ENCODE data around the gene COP1. TPM values are rescaled to one million over a fixed set of nuclear protein-coding genes. Genes with fewer than 3 reads are reported as not detected.

The COP1 gene
- total RNA-seq, 1 donor from 2014 or later: 70.0 TPM

GRCh38 chr1:175976865-175977642 is 230.0 kb downstream of the COP1 start:
- Histone ChIP-seq H3K27me3 (ENCODE audit: control insufficient read depth, insufficient read depth, low read length) (no peaks in the 10 kb centered on the region), H3K36me3 (ENCODE audit: control insufficient read depth, insufficient read depth, low read length) (no peaks in the 10 kb centered on the region), H3K4me3 (ENCODE audit: low read depth, low read length) (no peak overlapping the region)
- DNase-seq (ENCODE audit: low read depth) (no peak), FAIRE-seq (no peak)
- TF ChIP-seq CTCF (IDR thresholded peaks at IDR 0.05; ENCODE audit: insufficient read depth, low read length, severe bottlenecking): no peak

- Histone ChIP-seq H3K4me3 (ENCODE audit: low read depth, low read length) (no peak overlapping the region), H3K36me3 (ENCODE audit: control insufficient read depth, insufficient read depth, low read length) (no peaks in the 10 kb centered on the region), H3K27me3 (ENCODE audit: control insufficient read depth, insufficient read depth, low read length) (no peaks in the 10 kb centered on the region)
- DNase-seq (ENCODE audit: low read depth) (no peak), FAIRE-seq (no peak)
- no peak for TF ChIP-seq CTCF (IDR thresholded peaks at IDR 0.05; ENCODE audit: insufficient read depth, low read length, severe bottlenecking)
Measured at GRCh38 chr1:175969231-175969630, 237.9 kb downstream of the COP1 start.

- H3K4me3 ChIP-seq (ENCODE audit: low read depth, low read length): no peak overlapping the region
- H3K27me3 ChIP-seq (ENCODE audit: control insufficient read depth, insufficient read depth, low read length): no peaks in the 10 kb centered on the region
- DNase-seq (ENCODE audit: low read depth) (no peak), FAIRE-seq (no peak)
- no peaks in the 10 kb centered on the region for H3K36me3 ChIP-seq (ENCODE audit: control insufficient read depth, insufficient read depth, low read length)
- TF ChIP-seq CTCF (IDR thresholded peaks at IDR 0.05; ENCODE audit: insufficient read depth, low read length, severe bottlenecking): no peak
Measured at GRCh38 chr1:175968486-175969172, 238.5 kb downstream of the COP1 start.

- Histone ChIP-seq H3K36me3 (ENCODE audit: control insufficient read depth, insufficient read depth, low read length) (peaks cover 2% of the 10 kb centered on the region), H3K4me3 (ENCODE audit: low read depth, low read length) (no peak overlapping the region), H3K27me3 (ENCODE audit: control insufficient read depth, insufficient read depth, low read length) (no peaks in the 10 kb centered on the region)
- DNase-seq (ENCODE audit: low read depth) (no peak), FAIRE-seq (no peak)
- no peak for TF ChIP-seq CTCF (IDR thresholded peaks at IDR 0.05; ENCODE audit: insufficient read depth, low read length, severe bottlenecking)
Measured at GRCh38 chr1:175963740-175964139, 243.3 kb downstream of the COP1 start.

- TF ChIP-seq CTCF (IDR thresholded peaks at IDR 0.05; ENCODE audit: insufficient read depth, low read length, severe bottlenecking): no peak
- Histone ChIP-seq H3K4me3 (ENCODE audit: low read depth, low read length) (no peak overlapping the region), H3K36me3 (ENCODE audit: control insufficient read depth, insufficient read depth, low read length) (peaks cover 3% of the 10 kb centered on the region), H3K27me3 (ENCODE audit: control insufficient read depth, insufficient read depth, low read length) (no peaks in the 10 kb centered on the region)
- DNase-seq (ENCODE audit: low read depth) (no peak), FAIRE-seq (no peak)
Measured at GRCh38 chr1:175960169-175960568, 246.9 kb downstream of the COP1 start.
